ENCODE results near the gene UBE3C.

Gene UBE3C

DNA sequence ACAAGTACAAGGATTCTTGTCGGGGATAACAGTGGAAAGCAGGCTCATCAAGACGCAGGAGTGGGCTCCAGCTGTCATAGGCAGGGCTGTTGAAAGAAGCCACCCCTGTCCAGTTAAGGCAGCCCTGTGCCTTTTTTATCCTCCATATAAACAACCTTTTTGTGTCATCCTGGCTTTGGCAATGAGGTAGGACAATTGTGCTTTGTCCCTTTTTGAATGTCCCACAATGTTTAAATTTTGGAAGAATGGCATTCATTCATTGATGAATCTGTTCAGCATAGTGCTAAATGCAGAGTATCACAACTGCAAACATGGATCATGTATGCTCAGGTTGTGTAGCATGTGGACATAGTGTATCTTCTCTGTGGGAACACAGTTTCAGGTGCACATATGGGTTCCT is 66.7 kb downstream of the UBE3C start:
- DNase-seq (ENCODE audit: low read depth in 1 of 2, low spot score in 1 of 2), result no peak
- TF ChIP-seq JUND (IDR thresholded peaks at IDR 0.05; ENCODE audit: low read depth), result no peak
- in situ Hi-C loops (cut with HindIII; ENCODE audit: low pct_unique_long_range_greater_than_20kb, low sequenced_read_pairs), result no loop called here

DNA sequence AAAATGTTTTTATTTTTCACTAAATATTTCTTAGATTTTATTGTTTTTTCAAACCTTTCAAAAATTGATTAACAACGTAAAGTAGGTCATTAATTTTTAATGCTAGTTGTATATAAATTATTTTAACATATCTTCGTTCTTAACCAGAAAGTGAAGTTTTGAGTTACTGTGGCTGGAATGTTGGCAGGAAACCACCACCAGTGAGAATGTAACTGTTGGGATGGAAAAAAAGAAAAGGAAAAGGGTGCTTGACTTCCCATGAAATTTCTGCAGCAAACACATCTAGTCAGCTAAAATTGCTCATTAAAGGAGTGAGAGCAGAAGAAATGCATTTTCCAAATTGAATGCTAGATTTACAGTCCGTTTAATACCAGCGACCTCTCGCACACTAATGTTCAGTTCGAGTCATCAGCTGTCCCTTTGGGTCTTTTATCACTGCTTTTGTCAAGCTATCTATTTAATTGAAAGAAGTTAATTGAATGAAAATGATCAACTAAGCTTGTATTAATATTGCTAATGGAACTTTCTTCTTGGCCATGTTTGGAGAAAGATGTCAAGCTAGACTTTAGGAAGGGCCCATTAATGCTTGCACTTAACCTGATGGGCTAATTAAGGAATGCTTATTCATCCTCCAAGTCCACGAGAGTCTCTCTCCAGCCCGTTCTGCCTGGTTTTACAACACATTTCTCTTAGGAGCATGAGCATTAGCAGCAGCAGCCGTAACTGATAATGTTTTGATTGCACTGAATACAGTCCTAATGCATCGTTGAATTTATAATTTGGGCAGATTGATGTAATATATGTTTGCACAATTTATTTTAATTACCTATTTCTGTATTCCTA is 70.1 kb downstream of the UBE3C start:
- no peak for DNase-seq (ENCODE audit: low read depth in 1 of 2, low spot score in 1 of 2)
- no peak for TF ChIP-seq JUND (IDR thresholded peaks at IDR 0.05; ENCODE audit: low read depth)
- in situ Hi-C loops (cut with HindIII; ENCODE audit: low pct_unique_long_range_greater_than_20kb, low sequenced_read_pairs), result no loop called here

DNA sequence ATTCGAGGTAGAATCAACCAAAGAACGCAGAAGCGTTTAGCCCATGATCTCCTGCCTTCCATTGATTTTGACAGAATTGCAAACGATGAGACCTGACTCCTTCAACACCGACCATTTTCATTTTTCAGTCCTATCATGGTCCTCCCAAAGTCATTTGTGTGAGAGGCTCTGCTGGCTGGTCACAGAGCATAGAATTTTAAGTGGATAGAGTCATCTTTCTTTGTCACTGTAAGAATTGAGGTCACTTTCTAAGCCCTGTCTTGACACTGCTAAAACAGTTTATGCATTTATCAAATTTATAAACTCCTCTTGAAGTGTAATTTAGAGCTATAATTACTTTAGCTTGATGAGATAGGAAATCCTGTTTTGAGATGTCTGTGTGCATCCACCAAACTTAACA is 72.0 kb downstream of the UBE3C start:
- in situ Hi-C loops (cut with HindIII; ENCODE audit: low pct_unique_long_range_greater_than_20kb, low sequenced_read_pairs), result no loop called here
- DNase-seq (ENCODE audit: low read depth in 1 of 2, low spot score in 1 of 2), result no peak
- no peak for TF ChIP-seq JUND (IDR thresholded peaks at IDR 0.05; ENCODE audit: low read depth)

DNA sequence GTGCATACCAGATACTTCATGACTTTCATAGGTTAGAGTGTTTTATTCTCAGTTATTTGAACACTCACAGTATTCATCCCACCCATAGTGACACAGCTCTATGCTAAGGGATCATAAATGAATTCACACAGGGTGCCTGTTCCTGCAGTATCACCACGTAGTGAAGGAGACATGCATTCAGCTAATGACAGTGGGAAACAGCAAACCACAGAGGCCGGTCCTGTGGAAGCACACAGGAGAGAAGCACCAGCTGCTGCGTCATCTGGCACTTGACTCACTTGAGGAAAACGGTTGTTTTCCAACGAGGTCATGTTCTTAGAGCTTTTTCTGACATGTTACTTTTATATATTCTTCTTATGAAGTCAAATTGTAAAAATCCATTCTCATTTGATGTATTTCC is 73.0 kb downstream of the UBE3C start:
- TF ChIP-seq JUND (IDR thresholded peaks at IDR 0.05; ENCODE audit: low read depth), result no peak
- in situ Hi-C loops (cut with HindIII; ENCODE audit: low pct_unique_long_range_greater_than_20kb, low sequenced_read_pairs), result no loop called here
- DNase-seq (ENCODE audit: low read depth in 1 of 2, low spot score in 1 of 2), result no peak

DNA sequence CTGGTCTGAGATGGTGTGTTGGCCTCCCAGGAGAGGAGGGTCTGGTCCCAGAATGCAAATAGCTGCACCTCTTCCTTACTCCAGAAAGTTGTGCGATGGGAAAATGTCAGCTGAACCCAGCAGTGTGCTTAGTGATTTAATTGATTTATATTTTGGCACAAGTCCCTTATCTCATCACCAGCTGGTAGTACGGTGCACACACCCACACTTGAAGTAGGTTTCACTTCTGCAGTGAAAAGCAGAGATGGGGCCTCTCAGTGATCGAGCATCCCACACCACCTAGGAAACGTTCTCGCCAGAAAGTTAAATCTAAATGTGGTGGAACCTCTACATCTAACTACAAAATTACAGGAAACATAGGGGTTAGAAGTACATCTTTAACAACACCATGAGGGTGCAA is 80.4 kb downstream of the UBE3C start:
- in situ Hi-C loops (cut with HindIII; ENCODE audit: low pct_unique_long_range_greater_than_20kb, low sequenced_read_pairs), result no loop called here
- no peak for TF ChIP-seq JUND (IDR thresholded peaks at IDR 0.05; ENCODE audit: low read depth)
- DNase-seq (ENCODE audit: low read depth in 1 of 2, low spot score in 1 of 2), result no peak

DNA sequence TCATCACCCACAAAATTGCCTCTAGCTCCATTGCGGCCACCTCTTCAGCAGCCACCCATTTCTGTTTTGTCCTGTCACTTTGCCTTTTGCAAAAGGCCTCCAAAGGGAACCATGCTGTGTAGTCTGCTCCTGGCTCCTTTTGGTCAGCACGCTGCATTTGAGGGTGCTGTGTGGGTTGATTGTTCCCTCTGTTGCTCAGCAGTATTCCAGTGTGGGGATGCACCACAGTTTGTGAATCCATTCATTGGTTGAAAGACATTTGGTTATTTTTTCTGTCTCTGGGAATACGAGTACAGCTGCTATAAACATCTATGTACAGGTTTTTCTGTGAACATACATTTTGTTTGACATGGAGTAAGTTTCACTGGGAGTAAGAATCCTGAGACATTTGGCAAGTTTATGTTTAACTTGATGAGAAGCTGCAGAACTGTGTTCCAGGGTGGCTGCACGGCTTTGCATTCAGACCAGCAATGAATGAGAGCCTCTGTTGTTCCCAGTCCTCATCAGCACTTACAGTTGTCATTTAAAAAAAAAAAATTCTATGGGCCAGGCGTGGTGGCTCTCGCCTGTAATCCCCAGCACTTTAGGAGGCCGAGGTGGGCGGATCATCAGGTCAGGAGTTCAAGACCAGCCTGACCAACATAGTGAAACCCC is 82.3 kb downstream of the UBE3C start:
- in situ Hi-C loops (cut with HindIII; ENCODE audit: low pct_unique_long_range_greater_than_20kb, low sequenced_read_pairs), result no loop called here
- no peak for TF ChIP-seq JUND (IDR thresholded peaks at IDR 0.05; ENCODE audit: low read depth)
- DNase-seq (ENCODE audit: low read depth in 1 of 2, low spot score in 1 of 2), result no peak

DNA sequence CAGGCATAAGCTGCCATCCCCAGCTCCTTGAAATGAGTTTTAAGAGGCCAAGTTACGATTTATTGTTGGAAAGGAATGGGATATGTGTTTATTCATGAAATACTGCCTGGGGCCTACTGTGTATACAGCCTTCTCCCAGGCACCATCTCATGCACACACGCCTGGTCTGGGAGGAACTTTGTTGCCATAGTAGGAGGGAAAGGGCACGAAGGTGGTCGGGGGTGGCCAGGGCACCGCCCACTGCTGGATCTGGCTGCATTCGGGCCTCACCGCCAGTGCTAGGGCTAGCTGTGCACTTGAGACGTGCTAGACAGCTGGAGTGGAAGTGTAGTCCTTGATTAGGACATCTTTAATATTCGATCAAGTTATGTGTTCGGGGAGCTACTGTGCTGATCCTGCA is 84.0 kb downstream of the UBE3C start:
- in situ Hi-C loops (cut with HindIII; ENCODE audit: low pct_unique_long_range_greater_than_20kb, low sequenced_read_pairs), result no loop called here
- no peak for TF ChIP-seq JUND (IDR thresholded peaks at IDR 0.05; ENCODE audit: low read depth)
- no peak for DNase-seq (ENCODE audit: low read depth in 1 of 2, low spot score in 1 of 2)

DNA sequence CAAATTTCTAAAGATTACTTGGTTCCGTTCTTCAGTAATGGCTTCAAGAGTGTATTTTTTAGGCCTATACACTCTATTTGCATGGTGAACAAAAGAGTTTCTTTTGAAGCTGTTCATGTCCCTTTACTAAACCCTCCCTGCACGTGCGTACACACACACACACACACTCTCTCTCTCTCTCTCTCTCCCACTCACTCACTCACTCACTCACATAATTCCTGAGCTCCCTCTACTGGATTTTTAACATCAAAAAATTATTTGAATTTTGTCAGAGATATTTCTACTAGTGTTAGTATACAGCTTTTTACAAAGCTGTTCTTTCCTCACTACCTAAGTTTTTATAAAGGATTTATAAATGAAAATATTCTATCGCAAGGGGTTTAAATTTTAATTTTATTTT is 85.9 kb downstream of the UBE3C start:
- TF ChIP-seq JUND (IDR thresholded peaks at IDR 0.05; ENCODE audit: low read depth), result no peak
- DNase-seq (ENCODE audit: low read depth in 1 of 2, low spot score in 1 of 2), result peak in 1 of 2 experiments; percentile 42
- in situ Hi-C loops (cut with HindIII; ENCODE audit: low pct_unique_long_range_greater_than_20kb, low sequenced_read_pairs), result no loop called here

DNA sequence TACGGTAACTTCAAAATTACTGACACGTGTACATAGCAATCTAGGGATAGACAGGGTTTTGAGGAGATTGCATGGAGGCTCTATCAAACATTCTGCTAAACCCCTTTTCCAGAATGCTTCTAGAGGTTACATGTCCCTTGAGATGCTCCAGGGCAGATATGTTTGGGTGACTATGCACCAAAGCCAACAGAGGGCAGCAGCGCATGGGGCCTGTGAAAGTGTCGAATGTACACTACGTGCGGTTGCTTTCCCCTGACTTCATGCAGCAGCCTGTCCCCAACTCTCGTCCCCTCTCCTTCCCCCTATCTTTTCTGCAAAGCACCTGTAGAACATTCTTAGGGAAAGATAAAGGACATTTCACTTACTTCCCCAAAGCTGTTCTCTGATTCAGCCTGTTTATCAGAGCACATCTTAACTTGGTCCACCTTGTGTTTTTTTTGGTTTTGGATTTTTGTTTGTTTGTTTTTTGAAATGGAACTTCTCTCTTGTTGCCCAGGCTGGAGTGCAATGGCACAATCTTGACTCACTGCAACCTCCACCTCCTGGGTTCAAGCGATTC is 90.2 kb downstream of the UBE3C start:
- in situ Hi-C loops (cut with HindIII; ENCODE audit: low pct_unique_long_range_greater_than_20kb, low sequenced_read_pairs), result no loop called here
- peak in 1 of 2 experiments; percentile 58 for DNase-seq (ENCODE audit: low read depth in 1 of 2, low spot score in 1 of 2)
- no peak for TF ChIP-seq JUND (IDR thresholded peaks at IDR 0.05; ENCODE audit: low read depth)

DNA sequence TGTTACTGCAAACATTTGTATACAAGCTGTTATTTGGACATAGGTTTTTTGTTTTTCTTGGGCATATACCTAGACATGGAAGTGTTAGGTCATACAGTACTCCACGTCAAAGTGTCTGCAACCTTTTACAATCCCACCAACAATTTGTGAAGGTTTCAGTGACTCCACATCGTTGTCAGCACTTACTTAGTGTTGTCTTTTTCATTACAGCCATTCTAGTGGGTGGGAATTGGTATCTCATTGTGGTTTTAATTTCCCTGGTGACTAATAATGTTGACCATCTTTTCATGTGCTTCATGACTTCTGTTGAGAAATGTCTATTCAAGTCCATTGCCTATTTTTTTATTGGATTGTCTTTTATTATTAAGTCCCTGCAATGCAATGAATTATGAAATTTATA is 95.0 kb downstream of the UBE3C start:
- in situ Hi-C loops (cut with HindIII; ENCODE audit: low pct_unique_long_range_greater_than_20kb, low sequenced_read_pairs), result no loop called here
- DNase-seq (ENCODE audit: low read depth in 1 of 2, low spot score in 1 of 2), result no peak
- TF ChIP-seq JUND (IDR thresholded peaks at IDR 0.05; ENCODE audit: low read depth), result no peak

DNA sequence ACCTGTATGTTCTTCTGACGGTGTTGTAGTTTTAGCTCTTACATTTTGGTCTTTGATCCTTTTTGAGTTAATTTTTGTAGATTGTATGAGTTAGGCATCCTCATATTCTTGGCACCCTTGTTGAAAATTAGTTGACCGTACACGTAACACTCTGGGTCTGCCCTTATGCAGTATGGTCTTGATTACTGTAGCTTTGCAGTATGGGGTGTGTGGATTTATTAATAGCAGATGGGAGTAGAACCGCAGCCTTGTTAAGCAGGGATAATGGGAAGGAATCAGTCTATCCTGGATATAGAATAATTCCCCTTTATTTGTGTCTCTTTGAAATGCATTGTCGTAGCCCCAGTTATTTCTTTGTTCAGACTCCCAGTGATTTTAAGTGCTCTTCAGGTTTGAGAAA is 95.5 kb downstream of the UBE3C start:
- in situ Hi-C loops (cut with HindIII; ENCODE audit: low pct_unique_long_range_greater_than_20kb, low sequenced_read_pairs), result no loop called here

DNA sequence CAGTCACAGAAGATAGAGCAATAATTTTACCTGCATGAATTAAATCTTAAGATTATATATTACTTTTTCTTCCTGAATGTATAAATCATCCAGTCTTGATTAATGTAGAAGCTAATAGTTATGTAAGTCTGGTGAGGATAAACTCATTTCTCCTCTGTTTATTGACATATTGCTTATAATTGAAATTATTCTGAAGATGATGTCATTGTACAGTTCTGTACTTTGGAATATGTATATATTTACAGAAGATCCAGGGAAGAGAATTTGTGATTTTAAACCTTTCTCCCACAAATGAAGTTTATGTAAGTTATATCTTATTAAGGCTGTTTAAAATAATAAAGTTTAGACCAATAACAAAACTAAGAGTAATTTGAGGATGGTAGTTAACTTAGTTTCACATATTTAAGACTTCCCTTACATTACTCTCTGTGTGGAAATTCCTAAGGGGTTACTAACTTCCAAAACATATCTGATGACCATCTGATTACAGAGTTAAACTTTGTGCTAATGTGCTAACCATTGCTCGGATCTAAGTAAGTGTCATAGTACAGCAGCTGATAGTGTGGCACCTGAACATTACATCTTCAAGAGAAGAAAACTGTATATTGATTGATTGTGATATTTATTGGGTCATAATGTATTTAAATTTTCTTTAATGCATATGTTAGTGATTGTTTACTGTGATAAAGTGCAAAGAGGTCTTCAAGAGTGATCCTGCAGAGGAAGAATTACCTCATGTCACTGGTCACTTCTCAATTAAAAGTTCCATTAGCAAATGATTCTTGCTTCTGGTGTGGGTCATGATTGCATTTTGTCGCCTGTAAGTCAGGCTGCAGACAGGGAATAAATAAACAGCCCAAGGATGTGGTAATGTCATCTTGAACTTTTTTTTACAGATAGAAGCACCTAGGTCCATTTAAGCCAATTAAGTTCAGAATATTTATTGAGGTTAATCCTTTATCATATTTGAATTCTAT is 96.9 kb downstream of the UBE3C start:
- in situ Hi-C loops (cut with HindIII; ENCODE audit: low pct_unique_long_range_greater_than_20kb, low sequenced_read_pairs), result no loop called here
- no peak for TF ChIP-seq JUND (IDR thresholded peaks at IDR 0.05; ENCODE audit: low read depth)

More for the DNA sequence above, 95.5 kb downstream of the UBE3C start:
- TF ChIP-seq JUND (IDR thresholded peaks at IDR 0.05; ENCODE audit: low read depth), result no peak
- DNase-seq (ENCODE audit: low read depth in 1 of 2, low spot score in 1 of 2), result no peak

More for the DNA sequence above, 96.9 kb downstream of the UBE3C start:
- no peak for DNase-seq (ENCODE audit: low read depth in 1 of 2, low spot score in 1 of 2)

All from T47D (cell line).